Ammon's horn (tissue), 1 donor: ENCODE data around the gene ZNF341.
A peak's percentile ranks its signal among the peaks of the same experiment; 100 is the strongest.

ENCODE experiments used
- DNase-seq: peaks from one replicate; pipeline ENCODE4 v3.0.0-alpha.2; 2016; ENCODE audit warnings: low spot score

ZNF341 gene

GRCh38 chr20:33702861-33703260, 28.9 kb upstream of the ZNF341 start:
- DNase-seq = peak; percentile 63

- DNase-seq = no peak
Observed at GRCh38 chr20:33703498-33704137, 28.2 kb upstream of the ZNF341 start.

GRCh38 chr20:33704197-33704924, 27.4 kb upstream of the ZNF341 start:
- DNase-seq = no peak

GRCh38 chr20:33707668-33708067, 24.1 kb upstream of the ZNF341 start:
- DNase-seq = no peak

- DNase-seq = no peak
Observed at GRCh38 chr20:33709398-33709797, 22.4 kb upstream of the ZNF341 start.

- no peak for DNase-seq
Observed at GRCh38 chr20:33709905-33710541, 21.8 kb upstream of the ZNF341 start.

- no peak for DNase-seq
Observed at GRCh38 chr20:33710681-33711445, 20.9 kb upstream of the ZNF341 start.

- no peak for DNase-seq
Observed at GRCh38 chr20:33711446-33711738, 20.4 kb upstream of the ZNF341 start.

- DNase-seq = no peak
Observed at GRCh38 chr20:33713865-33714367, 17.9 kb upstream of the ZNF341 start.

GRCh38 chr20:33716498-33716897, 15.3 kb upstream of the ZNF341 start:
- DNase-seq = no peak

- no peak for DNase-seq
Observed at GRCh38 chr20:33719277-33719988, 12.4 kb upstream of the ZNF341 start.

- peak; percentile 99 for DNase-seq
Observed at GRCh38 chr20:33719989-33720709, 11.6 kb upstream of the ZNF341 start, which contains the start of gene PXMP4. TSS of gene PXMP4 (minus strand) at chr20:33720310. CDS start at chr20:33720207, 103 bp downstream.

- DNase-seq = no peak
Observed at GRCh38 chr20:33721391-33722140, 10.2 kb upstream of the ZNF341 start.

GRCh38 chr20:33724439-33725094, 7.2 kb upstream of the ZNF341 start:
- DNase-seq = no peak

GRCh38 chr20:33725607-33726264, 6.1 kb upstream of the ZNF341 start:
- no peak for DNase-seq

- no peak for DNase-seq
Observed at GRCh38 chr20:33727115-33727479, 4.7 kb upstream of the ZNF341 start.

- DNase-seq = no peak
Observed at GRCh38 chr20:33727806-33728205, 4.0 kb upstream of the ZNF341 start.

GRCh38 chr20:33728463-33728862, 3.3 kb upstream of the ZNF341 start:
- no peak for DNase-seq

- DNase-seq = no peak
Observed at GRCh38 chr20:33729101-33729500, 2.7 kb upstream of the ZNF341 start.
